SU-DHL-6 (cell line): Measurements from ENCODE around the gene ZFP14.

Experiments
- EZH2phosphoT487 ChIP-seq: fragments of 200-600 bp; sonication (generic), shearing (Covaris generic); conservative IDR thresholded peaks from 2 replicates; pipeline ENCODE4 v1.6.1; 2018; ENCODE audit warnings: mild to moderate bottlenecking, antibody characterized with exemption, low read length, moderate library complexity, mixed read lengths
- TF ChIP-seq, protein P1 (sequence below): fragments of 200-600 bp; sonication (generic); IDR thresholded peaks from one replicate; pipeline ENCODE4 v1.5.1; 2017; ENCODE audit warnings: antibody characterized with exemption, mild to moderate bottlenecking, low read length, moderate library complexity; ENCODE audit not compliant: insufficient read depth, poor library complexity, severe bottlenecking

DNA sequence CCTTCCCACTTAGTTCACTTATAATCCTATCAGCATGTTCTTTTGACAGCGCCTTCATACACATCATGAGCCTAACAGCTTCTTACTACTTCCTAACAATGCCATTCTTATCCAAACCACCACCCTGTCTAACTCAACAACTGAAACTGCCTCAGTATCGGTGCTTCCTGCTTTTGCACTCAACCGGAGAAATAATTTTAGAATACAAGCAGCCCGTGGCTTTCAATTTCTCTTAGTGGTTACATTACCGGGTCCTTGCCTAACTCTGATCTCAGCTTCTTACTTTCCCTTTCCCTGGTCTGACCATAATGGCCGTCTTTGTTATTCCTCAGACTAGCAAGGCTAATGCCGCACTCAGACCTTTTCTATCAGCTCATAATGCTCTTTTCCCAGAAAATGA, 22.5 kb upstream of the ZFP14 start:
- TF ChIP-seq, protein P1, sequence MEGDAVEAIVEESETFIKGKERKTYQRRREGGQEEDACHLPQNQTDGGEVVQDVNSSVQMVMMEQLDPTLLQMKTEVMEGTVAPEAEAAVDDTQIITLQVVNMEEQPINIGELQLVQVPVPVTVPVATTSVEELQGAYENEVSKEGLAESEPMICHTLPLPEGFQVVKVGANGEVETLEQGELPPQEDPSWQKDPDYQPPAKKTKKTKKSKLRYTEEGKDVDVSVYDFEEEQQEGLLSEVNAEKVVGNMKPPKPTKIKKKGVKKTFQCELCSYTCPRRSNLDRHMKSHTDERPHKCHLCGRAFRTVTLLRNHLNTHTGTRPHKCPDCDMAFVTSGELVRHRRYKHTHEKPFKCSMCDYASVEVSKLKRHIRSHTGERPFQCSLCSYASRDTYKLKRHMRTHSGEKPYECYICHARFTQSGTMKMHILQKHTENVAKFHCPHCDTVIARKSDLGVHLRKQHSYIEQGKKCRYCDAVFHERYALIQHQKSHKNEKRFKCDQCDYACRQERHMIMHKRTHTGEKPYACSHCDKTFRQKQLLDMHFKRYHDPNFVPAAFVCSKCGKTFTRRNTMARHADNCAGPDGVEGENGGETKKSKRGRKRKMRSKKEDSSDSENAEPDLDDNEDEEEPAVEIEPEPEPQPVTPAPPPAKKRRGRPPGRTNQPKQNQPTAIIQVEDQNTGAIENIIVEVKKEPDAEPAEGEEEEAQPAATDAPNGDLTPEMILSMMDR = no peak
- TF ChIP-seq EZH2phosphoT487 = no peak
